Activated naive CD4-positive, alpha-beta T cell treated with Interleukin-2 at 50 U/mL for 16 hours (primary cell): ENCODE data around the gene CHST12.
A peak's percentile ranks its signal among the peaks of the same experiment; 100 is the strongest.
"Not testable (repeated sequence)": the region's sequence is repeated elsewhere in the genome, so short reads cannot be mapped to it uniquely, and the experiment has no call there.

Source experiments
- DNase-seq: peaks from one replicate; pipeline ENCODE4 v3.0.0-alpha.2; 2020

Gene CHST12

GRCh38 chr7:2465928-2466327 lies 62.5 kb downstream of the CHST12 start:
- DNase-seq: no peak

- no peak for DNase-seq
These were observed 63.3 kb downstream of the CHST12 start for GRCh38 chr7:2466675-2467074.

- no peak for DNase-seq
These were observed 64.8 kb downstream of the CHST12 start for GRCh38 chr7:2468227-2468626.

- DNase-seq: not testable (repeated sequence)
These were observed 66.2 kb downstream of the CHST12 start for GRCh38 chr7:2469460-2470203.

- no peak for DNase-seq
These were observed 67.0 kb downstream of the CHST12 start for GRCh38 chr7:2470204-2471021.

GRCh38 chr7:2471022-2471329 lies 67.6 kb downstream of the CHST12 start:
- DNase-seq: no peak

GRCh38 chr7:2471396-2471795 lies 68.0 kb downstream of the CHST12 start:
- no peak for DNase-seq

GRCh38 chr7:2472739-2473138 lies 69.3 kb downstream of the CHST12 start:
- no peak for DNase-seq

- DNase-seq: no peak
These were observed 70.2 kb downstream of the CHST12 start for GRCh38 chr7:2473496-2474180.

GRCh38 chr7:2474224-2474623 lies 70.8 kb downstream of the CHST12 start:
- no peak for DNase-seq

GRCh38 chr7:2474813-2475677 lies 71.6 kb downstream of the CHST12 start:
- DNase-seq: no peak

- DNase-seq: no peak
These were observed 72.2 kb downstream of the CHST12 start for GRCh38 chr7:2475678-2476015.

GRCh38 chr7:2476298-2476697 lies 72.9 kb downstream of the CHST12 start, which contains the start of gene GRIFIN:
GRIFIN (minus strand) TSS chr7:2476398; CDS start chr7:2476383, 15 bp downstream.
- DNase-seq: no peak

GRCh38 chr7:2476776-2477446 lies 73.5 kb downstream of the CHST12 start:
- no peak for DNase-seq

- DNase-seq: peak; percentile 62
These were observed 74.3 kb downstream of the CHST12 start for GRCh38 chr7:2477447-2478398.

GRCh38 chr7:2478399-2478785 lies 75.0 kb downstream of the CHST12 start:
- no peak for DNase-seq

- no peak for DNase-seq
These were observed 75.4 kb downstream of the CHST12 start for GRCh38 chr7:2478800-2479199.

GRCh38 chr7:2479276-2480069 lies 76.1 kb downstream of the CHST12 start:
- DNase-seq: no peak

- no peak for DNase-seq
These were observed 76.6 kb downstream of the CHST12 start for GRCh38 chr7:2480070-2480408.

GRCh38 chr7:2481195-2481594 lies 77.8 kb downstream of the CHST12 start:
- no peak for DNase-seq
